H9 (cell line): ENCODE results near the gene STH. TPM values are rescaled to one million over a fixed set of nuclear protein-coding genes. Genes with fewer than 3 reads are reported as not detected.
"Not testable (repeated sequence)": the region's sequence is repeated elsewhere in the genome, so short reads cannot be mapped to it uniquely, and the experiment has no call there.

Source experiments
- DNase-seq: peaks from one replicate; pipeline ENCODE4 v3.0.0-alpha.2; 2017
- H2AFZ ChIP-seq: one replicate; pipeline ENCODE4 v1.6.1; 2013; ENCODE audit warnings: mild to moderate bottlenecking, low read length, control low read depth, moderate library complexity
- H2AK5ac ChIP-seq: 2 replicates; pipeline ENCODE4 v1.6.1; 2013; ENCODE audit warnings: low read length, control low read depth, mixed read lengths; ENCODE audit not compliant: insufficient read length
- H2BK120ac ChIP-seq: one replicate; pipeline ENCODE4 v1.6.1; 2013; ENCODE audit warnings: low read depth, mild to moderate bottlenecking, low read length, control low read depth, inconsistent platforms; ENCODE audit not compliant: poor library complexity, severe bottlenecking
- H2BK12ac ChIP-seq: 2 replicates; pipeline ENCODE4 v1.6.1; 2013; ENCODE audit warnings: low read length, control low read depth, mixed read lengths, low read depth; ENCODE audit not compliant: insufficient read length
- H2BK15ac ChIP-seq: 2 replicates; pipeline ENCODE4 v1.6.1; 2013; ENCODE audit warnings: low read depth, low read length, control low read depth
- H2BK20ac ChIP-seq: one replicate; pipeline ENCODE4 v1.6.1; 2013; ENCODE audit warnings: low read depth, mild to moderate bottlenecking, low read length, control low read depth, inconsistent platforms; ENCODE audit not compliant: poor library complexity, severe bottlenecking
- H2BK5ac ChIP-seq: 2 replicates; pipeline ENCODE4 v1.6.1; 2013; ENCODE audit warnings: low read length, control low read depth, mixed read lengths; ENCODE audit not compliant: insufficient read length
- H3K14ac ChIP-seq: 2 replicates; pipeline ENCODE4 v1.6.1; 2013; ENCODE audit warnings: low read length, control low read depth; ENCODE audit not compliant: insufficient read depth
- H3K18ac ChIP-seq: 2 replicates; pipeline ENCODE4 v1.6.1; 2013; ENCODE audit warnings: low read depth, mild to moderate bottlenecking, mixed read lengths, low read length, control low read depth; ENCODE audit not compliant: insufficient read length
- H3K23ac ChIP-seq: 2 replicates; pipeline ENCODE4 v1.6.1; 2013; ENCODE audit warnings: low read length, control low read depth, mixed read lengths, low read depth; ENCODE audit not compliant: insufficient read length
- H3K23me2 ChIP-seq: 2 replicates; pipeline ENCODE4 v1.6.1; 2013; ENCODE audit warnings: low read depth, mild to moderate bottlenecking, mixed read lengths, low read length, control low read depth; ENCODE audit not compliant: insufficient read length, poor library complexity, severe bottlenecking
- H3K27ac ChIP-seq: 2 replicates; pipeline ENCODE4 v1.5.1; 2013; ENCODE audit warnings: low read length, control low read depth, mixed read lengths, low read depth; ENCODE audit not compliant: insufficient read length
- H3K27me3 ChIP-seq: 2 replicates; pipeline ENCODE4 v1.6.1; 2013; ENCODE audit warnings: low read length, control low read depth, inconsistent platforms; ENCODE audit not compliant: insufficient read depth
- H3K4ac ChIP-seq: 2 replicates; pipeline ENCODE4 v1.6.1; 2013; ENCODE audit warnings: low read depth, mild to moderate bottlenecking, control low read depth, inconsistent platforms, low read length, moderate library complexity
- H3K4me1 ChIP-seq: 2 replicates; pipeline ENCODE4 v1.6.1; 2013; ENCODE audit warnings: low read length, control low read depth, inconsistent platforms; ENCODE audit not compliant: insufficient read depth
- H3K4me2 ChIP-seq: 2 replicates; pipeline ENCODE4 v1.6.1; 2013; ENCODE audit warnings: low read length, control low read depth, mixed read lengths; ENCODE audit not compliant: insufficient read length, insufficient read depth
- H3K56ac ChIP-seq: 2 replicates; pipeline ENCODE4 v1.6.1; 2013; ENCODE audit warnings: low read depth, mild to moderate bottlenecking, mixed read lengths, low read length, control low read depth; ENCODE audit not compliant: insufficient read length
- H3K79me1 ChIP-seq: 2 replicates; pipeline ENCODE4 v1.6.1; 2013; ENCODE audit warnings: low read depth, mild to moderate bottlenecking, moderate library complexity, low read length, control low read depth, inconsistent platforms; ENCODE audit not compliant: insufficient read depth, poor library complexity, severe bottlenecking
- H3K79me2 ChIP-seq: 2 replicates; pipeline ENCODE4 v1.6.1; 2013; ENCODE audit warnings: low read length, control low read depth, inconsistent platforms; ENCODE audit not compliant: insufficient read depth
- H3K9ac ChIP-seq: 2 replicates; pipeline ENCODE4 v1.6.1; 2013; ENCODE audit warnings: low read length, control low read depth, mixed read lengths; ENCODE audit not compliant: insufficient read length; ENCODE audit errors: extremely low read depth
- H3K9me3 ChIP-seq: one replicate; pipeline ENCODE4 v1.6.1; 2013; ENCODE audit warnings: low read depth, low read length, inconsistent platforms; ENCODE audit not compliant: control insufficient read depth
- H3T11ph ChIP-seq: one replicate; pipeline ENCODE4 v1.6.1; 2013; ENCODE audit warnings: mild to moderate bottlenecking, low read length, control low read depth, inconsistent platforms
- H4K20me1 ChIP-seq: one replicate; pipeline ENCODE4 v1.6.1; 2013; ENCODE audit not compliant: control insufficient read depth, insufficient read length, insufficient read depth
- H4K5ac ChIP-seq: 2 replicates; pipeline ENCODE4 v1.6.1; 2013; ENCODE audit warnings: low read depth, mild to moderate bottlenecking, mixed read lengths, low read length, control low read depth; ENCODE audit not compliant: insufficient read length
- H4K8ac ChIP-seq: replicated peaks from 2 replicates; pipeline ENCODE4 v1.6.1; 2013; ENCODE audit warnings: low read length, control low read depth, mixed read lengths, low read depth; ENCODE audit not compliant: insufficient read length
- H4K91ac ChIP-seq: 2 replicates; pipeline ENCODE4 v1.6.1; 2013; ENCODE audit warnings: low read depth, mild to moderate bottlenecking, moderate library complexity, mixed read lengths, low read length, control low read depth; ENCODE audit not compliant: insufficient read length
- H3K27ac Mint-ChIP-seq, 3 experiments: 2 replicates in 2 of 3; 3 replicates in 1 of 3; pipeline ENCODE4 v1.8.0; 2020 to 2021; ENCODE audit warnings: mixed read lengths in 3 of 3, mild to moderate bottlenecking in 1 of 3, moderate library complexity in 1 of 3
- H3K27me3 Mint-ChIP-seq: 2 replicates; pipeline ENCODE4 v1.8.0; 2021; ENCODE audit warnings: low read depth, mild to moderate bottlenecking, moderate library complexity, mixed read lengths
- H3K36me3 Mint-ChIP-seq, 3 experiments: 2 replicates in 2 of 3; 3 replicates in 1 of 3; pipeline ENCODE4 v1.8.0; 2020 to 2021; ENCODE audit warnings: low read depth in 3 of 3, mixed read lengths in 3 of 3; ENCODE audit not compliant: insufficient read depth in 1 of 3
- H3K4me1 Mint-ChIP-seq, 2 experiments: 2 replicates each; pipeline ENCODE4 v1.8.0; 2020; ENCODE audit warnings: mixed read lengths in 2 of 2
- H3K4me3 Mint-ChIP-seq, 2 experiments: 2 replicates in 1 of 2; 3 replicates in 1 of 2; pipeline ENCODE4 v1.8.0; 2020 to 2021; ENCODE audit warnings: mild to moderate bottlenecking in 2 of 2, mixed read lengths in 2 of 2, moderate library complexity in 1 of 2
- H3K9me3 Mint-ChIP-seq, 2 experiments: 2 replicates in 1 of 2; 3 replicates in 1 of 2; pipeline ENCODE4 v1.8.0; 2020; ENCODE audit warnings: mild to moderate bottlenecking in 2 of 2, mixed read lengths in 2 of 2, moderate library complexity in 1 of 2
- WGBS: extraction: QIAGEN DNeasy Blood & Tissue Kit; methylation state at CpG from one replicate; pipeline ENCODE4 v1.1.7; 2013; ENCODE audit warnings: missing lambda C conversion rate, low lambda C conversion rate, mixed read lengths; ENCODE audit not compliant: insufficient read length; ENCODE audit errors: extremely low coverage; 5-methylcytosine and 5-hydroxymethylcytosine counted together
- total RNA-seq: library from RNA; stranded (reverse); gene quantifications from 2 replicates; pipeline ENCODE4 v1.2.1, GENCODE V29; 2021
- TF ChIP-seq, protein P1 (sequence below): fragments of 200-600 bp; sonication (generic); conservative IDR thresholded peaks from 3 replicates; pipeline ENCODE4 v1.8.0; 2021; ENCODE audit warnings: antibody characterized with exemption, mild to moderate bottlenecking

Gene STH
- total RNA-seq, 1 experiment from 2014 or later: not detected

DNA sequence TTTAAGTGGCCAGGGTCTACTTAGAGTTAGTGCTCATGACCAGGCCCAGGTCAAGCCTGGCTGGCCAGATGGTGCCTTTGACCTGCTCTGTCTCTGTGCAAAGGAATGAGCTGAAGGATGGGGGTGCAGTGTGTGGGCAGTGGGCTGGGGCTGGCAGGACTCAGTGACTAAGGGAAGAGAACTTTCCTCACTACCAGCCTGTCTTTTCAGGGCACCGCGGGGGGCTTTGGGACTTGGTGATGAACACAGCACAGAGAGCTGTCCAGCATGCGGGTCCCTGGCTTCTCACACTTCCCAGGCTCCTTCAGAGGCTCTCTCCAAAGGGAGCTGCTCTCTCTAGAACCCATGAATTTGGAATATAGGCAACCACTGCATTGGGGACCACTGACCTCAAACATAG, 43.0 kb upstream of the STH start:
- H3K9ac ChIP-seq: no peak overlapping the region
- H3K36me3 Mint-ChIP-seq: no peaks in the 10 kb centered on the region
- no peak overlapping the region for H4K5ac ChIP-seq
- DNase-seq: no peak
- H3K9me3 ChIP-seq: no peaks in the 10 kb centered on the region
- H3K4me1 Mint-ChIP-seq: peaks cover 14 to 18% of the 10 kb centered on the region in 2 experiments
- H3K4ac ChIP-seq: no peak overlapping the region
- no peak overlapping the region for H2BK12ac ChIP-seq
- no peak overlapping the region for H2BK120ac ChIP-seq
- H2AK5ac ChIP-seq: no peak overlapping the region
- no peaks in the 10 kb centered on the region for H3K79me1 ChIP-seq
- no peak overlapping the region for H4K91ac ChIP-seq
- no peak overlapping the region for H3K4me3 Mint-ChIP-seq
- H3K27ac ChIP-seq: no peak overlapping the region
- no peaks in the 10 kb centered on the region for H3K4me1 ChIP-seq
- H3K18ac ChIP-seq: no peak overlapping the region
- no peaks in the 10 kb centered on the region for H4K20me1 ChIP-seq
- H3K27me3 ChIP-seq: no peaks in the 10 kb centered on the region
- no peak overlapping the region for H3K14ac ChIP-seq
- peaks cover 14% of the 10 kb centered on the region for H3K27me3 Mint-ChIP-seq
- no peak overlapping the region for H2AFZ ChIP-seq
- no peak overlapping the region for H3K56ac ChIP-seq
- WGBS: no CpG with 5 or more reads among the region's 3 CpGs
- H3K23me2 ChIP-seq: no peaks in the 10 kb centered on the region
- TF ChIP-seq, protein P1, sequence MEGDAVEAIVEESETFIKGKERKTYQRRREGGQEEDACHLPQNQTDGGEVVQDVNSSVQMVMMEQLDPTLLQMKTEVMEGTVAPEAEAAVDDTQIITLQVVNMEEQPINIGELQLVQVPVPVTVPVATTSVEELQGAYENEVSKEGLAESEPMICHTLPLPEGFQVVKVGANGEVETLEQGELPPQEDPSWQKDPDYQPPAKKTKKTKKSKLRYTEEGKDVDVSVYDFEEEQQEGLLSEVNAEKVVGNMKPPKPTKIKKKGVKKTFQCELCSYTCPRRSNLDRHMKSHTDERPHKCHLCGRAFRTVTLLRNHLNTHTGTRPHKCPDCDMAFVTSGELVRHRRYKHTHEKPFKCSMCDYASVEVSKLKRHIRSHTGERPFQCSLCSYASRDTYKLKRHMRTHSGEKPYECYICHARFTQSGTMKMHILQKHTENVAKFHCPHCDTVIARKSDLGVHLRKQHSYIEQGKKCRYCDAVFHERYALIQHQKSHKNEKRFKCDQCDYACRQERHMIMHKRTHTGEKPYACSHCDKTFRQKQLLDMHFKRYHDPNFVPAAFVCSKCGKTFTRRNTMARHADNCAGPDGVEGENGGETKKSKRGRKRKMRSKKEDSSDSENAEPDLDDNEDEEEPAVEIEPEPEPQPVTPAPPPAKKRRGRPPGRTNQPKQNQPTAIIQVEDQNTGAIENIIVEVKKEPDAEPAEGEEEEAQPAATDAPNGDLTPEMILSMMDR: no peak
- no peak overlapping the region for H2BK5ac ChIP-seq
- H4K8ac ChIP-seq: no peak overlapping the region
- H3K23ac ChIP-seq: no peak overlapping the region
- no peak overlapping the region for H2BK15ac ChIP-seq
- no peak overlapping the region for H3T11ph ChIP-seq
- H2BK20ac ChIP-seq: no peak overlapping the region
- H3K4me2 ChIP-seq: no peak overlapping the region
- no peaks in the 10 kb centered on the region for H3K79me2 ChIP-seq
- H3K9me3 Mint-ChIP-seq: no peaks in the 10 kb centered on the region
- H3K27ac Mint-ChIP-seq: no peak overlapping the region

DNA sequence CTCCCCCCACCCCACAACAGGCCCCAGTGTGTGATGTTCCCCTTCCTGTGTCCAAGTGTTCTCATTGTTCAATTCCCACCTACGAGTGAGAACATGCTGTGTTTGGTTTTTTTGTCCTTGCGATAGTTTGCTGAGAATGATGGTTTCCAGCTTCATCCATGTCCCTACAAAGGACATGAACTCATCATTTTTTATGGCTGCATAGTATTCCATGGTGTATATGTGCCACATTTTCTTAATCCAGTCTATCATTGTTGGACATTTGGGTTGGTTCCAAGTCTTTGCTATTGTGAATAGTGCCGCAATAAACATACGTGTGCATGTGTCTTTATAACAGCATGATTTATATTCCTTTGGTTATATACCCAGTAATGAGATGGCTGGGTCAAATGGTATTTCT, 42.3 kb upstream of the STH start:
- H3K79me1 ChIP-seq, DNase-seq, H2BK120ac ChIP-seq, H2AFZ ChIP-seq, H3K23me2 ChIP-seq, H4K8ac ChIP-seq, H3K4me2 ChIP-seq, H3K27me3 Mint-ChIP-seq, H3K36me3 Mint-ChIP-seq, H2BK15ac ChIP-seq, H3K9ac ChIP-seq, H3K9me3 ChIP-seq, H3K56ac ChIP-seq, H4K20me1 ChIP-seq, H3T11ph ChIP-seq, H3K27me3 ChIP-seq, H3K27ac ChIP-seq, H2BK12ac ChIP-seq, H2BK20ac ChIP-seq, H3K14ac ChIP-seq, H3K23ac ChIP-seq, H3K4me1 ChIP-seq, H3K4ac ChIP-seq, H2AK5ac ChIP-seq, H3K18ac ChIP-seq, H2BK5ac ChIP-seq, H3K27ac Mint-ChIP-seq, H3K9me3 Mint-ChIP-seq, H3K4me3 Mint-ChIP-seq, H4K91ac ChIP-seq, H4K5ac ChIP-seq, H3K79me2 ChIP-seq: not testable (repeated sequence)
- no CpG with 5 or more reads among the region's 4 CpGs for WGBS
- peaks cover 7 to 12% of the 10 kb centered on the region in 2 experiments for H3K4me1 Mint-ChIP-seq
